ENCODE results near the gene ENOX2.

GRCh38 chrX:130716346-130716745 is 186.7 kb downstream of the ENOX2 start:
- TF ChIP-seq, protein P1, sequence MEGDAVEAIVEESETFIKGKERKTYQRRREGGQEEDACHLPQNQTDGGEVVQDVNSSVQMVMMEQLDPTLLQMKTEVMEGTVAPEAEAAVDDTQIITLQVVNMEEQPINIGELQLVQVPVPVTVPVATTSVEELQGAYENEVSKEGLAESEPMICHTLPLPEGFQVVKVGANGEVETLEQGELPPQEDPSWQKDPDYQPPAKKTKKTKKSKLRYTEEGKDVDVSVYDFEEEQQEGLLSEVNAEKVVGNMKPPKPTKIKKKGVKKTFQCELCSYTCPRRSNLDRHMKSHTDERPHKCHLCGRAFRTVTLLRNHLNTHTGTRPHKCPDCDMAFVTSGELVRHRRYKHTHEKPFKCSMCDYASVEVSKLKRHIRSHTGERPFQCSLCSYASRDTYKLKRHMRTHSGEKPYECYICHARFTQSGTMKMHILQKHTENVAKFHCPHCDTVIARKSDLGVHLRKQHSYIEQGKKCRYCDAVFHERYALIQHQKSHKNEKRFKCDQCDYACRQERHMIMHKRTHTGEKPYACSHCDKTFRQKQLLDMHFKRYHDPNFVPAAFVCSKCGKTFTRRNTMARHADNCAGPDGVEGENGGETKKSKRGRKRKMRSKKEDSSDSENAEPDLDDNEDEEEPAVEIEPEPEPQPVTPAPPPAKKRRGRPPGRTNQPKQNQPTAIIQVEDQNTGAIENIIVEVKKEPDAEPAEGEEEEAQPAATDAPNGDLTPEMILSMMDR (IDR thresholded peaks at IDR 0.05; ENCODE audit: poor library complexity) = no peak
- TF ChIP-seq EZH2phosphoT487 (IDR thresholded peaks at IDR 0.05; ENCODE audit: low read depth, severe bottlenecking, unreplicated experiment) = no peak
- TF ChIP-seq EZH2 (IDR thresholded peaks at IDR 0.05; ENCODE audit: borderline replicate concordance) = no peak

Measured in hepatocyte (in vitro differentiated cells).